HG03175 (cell line): ENCODE data around the gene EPHA3.
"Not testable (repeated sequence)": the region's sequence is repeated elsewhere in the genome, so short reads cannot be mapped to it uniquely, and the experiment has no call there.

ENCODE experiments used
- ATAC-seq: cut with Tn5 transposase; IDR thresholded peaks from one replicate; pipeline ENCODE4 v1.9.1; 2021; ENCODE audit warnings: mild to moderate bottlenecking, moderate library complexity; ENCODE audit not compliant: unreplicated experiment

Gene EPHA3

GRCh38 chr3:89350935-89351334 lies 243.5 kb downstream of the EPHA3 start:
- not testable (repeated sequence) for ATAC-seq

- ATAC-seq = no peak
Measured at GRCh38 chr3:89353465-89353864, 246.0 kb downstream of the EPHA3 start.

- no peak for ATAC-seq
Measured at GRCh38 chr3:89358281-89358680, 250.9 kb downstream of the EPHA3 start.

GRCh38 chr3:89360156-89360555 lies 252.7 kb downstream of the EPHA3 start:
- ATAC-seq = no peak

- no peak for ATAC-seq
Measured at GRCh38 chr3:89362496-89362895, 255.1 kb downstream of the EPHA3 start.

GRCh38 chr3:89363171-89363570 lies 255.8 kb downstream of the EPHA3 start:
- no peak for ATAC-seq

- no peak for ATAC-seq
Measured at GRCh38 chr3:89364314-89364713, 256.9 kb downstream of the EPHA3 start.

- no peak for ATAC-seq
Measured at GRCh38 chr3:89367166-89367565, 259.7 kb downstream of the EPHA3 start.

- no peak for ATAC-seq
Measured at GRCh38 chr3:89368846-89369245, 261.4 kb downstream of the EPHA3 start.

- no peak for ATAC-seq
Measured at GRCh38 chr3:89372456-89372855, 265.0 kb downstream of the EPHA3 start.

GRCh38 chr3:89373434-89373833 lies 266.0 kb downstream of the EPHA3 start:
- ATAC-seq = no peak

- ATAC-seq = no peak
Measured at GRCh38 chr3:89375451-89375850, 268.0 kb downstream of the EPHA3 start.

- no peak for ATAC-seq
Measured at GRCh38 chr3:89380016-89380415, 272.6 kb downstream of the EPHA3 start.

- ATAC-seq = no peak
Measured at GRCh38 chr3:89392991-89393390, 285.6 kb downstream of the EPHA3 start.

GRCh38 chr3:89395456-89395855 lies 288.0 kb downstream of the EPHA3 start:
- ATAC-seq = no peak

GRCh38 chr3:89395996-89396395 lies 288.6 kb downstream of the EPHA3 start:
- ATAC-seq = no peak

GRCh38 chr3:89402051-89402450 lies 294.6 kb downstream of the EPHA3 start:
- ATAC-seq = no peak

- no peak for ATAC-seq
Measured at GRCh38 chr3:89405176-89405575, 297.8 kb downstream of the EPHA3 start.

GRCh38 chr3:89405593-89405992 lies 298.2 kb downstream of the EPHA3 start:
- no peak for ATAC-seq

- no peak for ATAC-seq
Measured at GRCh38 chr3:89411201-89411600, 303.8 kb downstream of the EPHA3 start.

- ATAC-seq = no peak
Measured at GRCh38 chr3:89414270-89414669, 306.8 kb downstream of the EPHA3 start.

- ATAC-seq = no peak
Measured at GRCh38 chr3:89419647-89420241, 312.3 kb downstream of the EPHA3 start.

- no peak for ATAC-seq
Measured at GRCh38 chr3:89426060-89426459, 318.6 kb downstream of the EPHA3 start.
